Measurements from ENCODE around the gene CNPPD1. TPM values are rescaled to one million over a fixed set of nuclear protein-coding genes. Genes with fewer than 3 reads are reported as not detected.

The CNPPD1 gene
- total RNA-seq, 1 experiment from 2014 or later = 53.0 TPM

- peak; percentile 43 for DNase-seq (ENCODE audit: low spot score)
Measured at GRCh38 chr2:219122202-219122980, 54.3 kb downstream of the CNPPD1 start.

Other genes starting within 250 kb of the CNPPD1 start
- not detected in 2 replicates for gene CDK5R2, start 217.3 kb downstream of the CNPPD1 start, total RNA-seq (2014; rRNA removed; shearing (Covaris generic))
- gene FEV, start 191.7 kb downstream of the CNPPD1 start, total RNA-seq (2014; rRNA removed; shearing (Covaris generic)) = not detected in 2 replicates
- not detected in 2 replicates for gene CRYBA2, start 183.5 kb downstream of the CNPPD1 start, total RNA-seq (2014; rRNA removed; shearing (Covaris generic))
- not detected in 2 replicates for gene CFAP65, start 135.4 kb downstream of the CNPPD1 start, total RNA-seq (2014; rRNA removed; shearing (Covaris generic))
- gene IHH, start 116.0 kb downstream of the CNPPD1 start, total RNA-seq (2014; rRNA removed; shearing (Covaris generic)) = 12.3 and 13.4 TPM in 2 replicates
- 24.7 and 25.9 TPM in 2 replicates for gene NHEJ1, start 16.1 kb downstream of the CNPPD1 start, total RNA-seq (2014; rRNA removed; shearing (Covaris generic))
- 5.9 and 9.9 TPM in 2 replicates for gene SLC23A3, start 6.9 kb downstream of the CNPPD1 start, total RNA-seq (2014; rRNA removed; shearing (Covaris generic))
- gene RETREG2, start 1.4 kb upstream of the CNPPD1 start, total RNA-seq (2014; rRNA removed; shearing (Covaris generic)) = 78.5 and 83.9 TPM in 2 replicates
- gene ZFAND2B, start 29.9 kb upstream of the CNPPD1 start, total RNA-seq (2014; rRNA removed; shearing (Covaris generic)) = 104 and 116 TPM in 2 replicates
- gene ABCB6, start 42.0 kb upstream of the CNPPD1 start, total RNA-seq (2014; rRNA removed; shearing (Covaris generic)) = 33.6 and 39.9 TPM in 2 replicates
- gene ATG9A, start 52.7 kb upstream of the CNPPD1 start, total RNA-seq (2014; rRNA removed; shearing (Covaris generic)) = 93.7 and 107 TPM in 2 replicates
- gene ANKZF1, start 52.9 kb upstream of the CNPPD1 start, total RNA-seq (2014; rRNA removed; shearing (Covaris generic)) = 41.0 and 43.4 TPM in 2 replicates
- gene GLB1L, start 68.5 kb upstream of the CNPPD1 start, total RNA-seq (2014; rRNA removed; shearing (Covaris generic)) = 5.5 and 10.0 TPM in 2 replicates
- 18.3 and 19.9 TPM in 2 replicates for gene STK16, start 68.6 kb upstream of the CNPPD1 start, total RNA-seq (2014; rRNA removed; shearing (Covaris generic))
- not detected in 2 replicates for gene TUBA4B, start 76.3 kb upstream of the CNPPD1 start, total RNA-seq (2014; rRNA removed; shearing (Covaris generic))
- 93.8 and 97.4 TPM in 2 replicates for gene TUBA4A, start 77.0 kb upstream of the CNPPD1 start, total RNA-seq (2014; rRNA removed; shearing (Covaris generic))
- gene DNAJB2, start 102.4 kb upstream of the CNPPD1 start, total RNA-seq (2014; rRNA removed; shearing (Covaris generic)) = 43.1 and 51.1 TPM in 2 replicates
- gene PTPRN, start 132.5 kb upstream of the CNPPD1 start, total RNA-seq (2014; rRNA removed; shearing (Covaris generic)) = not detected in 2 replicates
- gene RESP18, start 155.8 kb upstream of the CNPPD1 start, total RNA-seq (2014; rRNA removed; shearing (Covaris generic)) = not detected in 2 replicates
- 155 and 158 TPM in 2 replicates for gene DNPEP, start 211.0 kb upstream of the CNPPD1 start, total RNA-seq (2014; rRNA removed; shearing (Covaris generic))
- 0.63 TPM in 1 of 2 replicates, not detected in the other for gene DES, start 241.5 kb upstream of the CNPPD1 start, total RNA-seq (2014; rRNA removed; shearing (Covaris generic))

Measured in HT-29 (cell line).